ENCODE data around the gene FDX2. TPM values are rescaled to one million over a fixed set of nuclear protein-coding genes. Genes with fewer than 3 reads are reported as not detected.

Gene FDX2
- total and polyA plus RNA-seq, 2 of the 13 experiments (the other 11 are each of a cell fraction or from before 2014, with no cell fraction given), result 21.0 to 24.7 TPM

- no peak for TF ChIP-seq KIAA2018 (CRISPR knock-in tag; IDR thresholded peaks at IDR 0.05; ENCODE audit: borderline replicate concordance)
- 0 out of 2 replicates have a peak, but pooled peaks have one; percentile 8 for TF ChIP-seq PRMT3 (CRISPR knock-in tag; IDR thresholded peaks at IDR 0.05; ENCODE audit: borderline replicate concordance, low read depth)
- TF ChIP-seq BRD4 (CRISPR knock-in tag; IDR thresholded peaks at IDR 0.05), result no peak
Measured at GRCh38 chr19:10271543-10272086, 44.2 kb downstream of the FDX2 start (continued).
